ENCODE data around the gene HAUS1. TPM values are rescaled to one million over a fixed set of nuclear protein-coding genes. Genes with fewer than 3 reads are reported as not detected.
"Not testable (repeated sequence)": the region's sequence is repeated elsewhere in the genome, so short reads cannot be mapped to it uniquely, and the experiment has no call there.

The HAUS1 gene
- total RNA-seq, 2 donors from 2014 or later = 34.3 to 54.5 TPM

GRCh38 chr18:46158499-46158898 lies 54.3 kb downstream of the HAUS1 start:
- H3K36me3 Mint-ChIP-seq (ENCODE audit: low read depth) = no peaks in the 10 kb centered on the region
- H3K4me1 Mint-ChIP-seq = peaks cover 48% of the 10 kb centered on the region
- ATAC-seq (replicated peaks) = no peak
- H3K27ac Mint-ChIP-seq = peak overlapping the region; percentile 71
- H3K27me3 Mint-ChIP-seq = no peaks in the 10 kb centered on the region
- H3K9me3 Mint-ChIP-seq = no peaks in the 10 kb centered on the region
- no peak overlapping the region for H3K4me3 Mint-ChIP-seq

DNA sequence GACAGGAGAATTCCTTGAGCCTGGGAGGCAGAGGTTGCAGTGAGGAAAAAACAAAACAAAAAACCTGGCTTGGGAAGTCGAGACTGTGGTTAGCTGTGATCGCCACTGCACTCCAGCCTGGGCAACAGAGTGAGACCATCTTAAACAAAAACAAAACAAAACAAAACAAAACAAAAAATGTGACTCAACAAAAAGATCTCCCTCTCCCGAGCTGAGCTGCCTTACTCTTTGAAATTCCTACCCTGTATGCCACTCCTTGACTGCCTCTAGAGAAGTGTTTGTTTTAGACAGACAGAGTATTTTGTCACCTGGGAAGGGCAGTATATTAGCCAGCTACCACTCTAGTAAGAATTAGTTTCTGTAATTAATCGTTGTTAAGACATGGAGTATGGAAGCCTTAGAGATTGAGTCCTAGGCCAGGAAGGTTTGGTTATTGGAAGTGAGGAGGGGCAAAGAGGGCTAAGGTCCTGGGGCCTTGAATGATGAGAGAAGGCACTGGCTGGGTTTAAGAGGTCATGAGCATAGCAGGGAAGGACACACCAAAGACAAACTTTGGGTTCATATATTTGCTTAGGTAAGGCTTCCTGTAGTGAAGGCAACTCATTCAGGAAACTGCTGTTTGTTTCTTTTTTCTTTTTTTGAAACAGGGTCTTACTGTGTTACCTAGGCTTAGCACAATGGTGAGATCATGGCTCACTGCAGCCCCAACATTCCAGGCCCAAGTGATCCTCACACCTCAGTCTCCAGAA lies 56.0 kb downstream of the HAUS1 start:
- Mint-ChIP-seq H3K4me1 (peaks cover 40% of the 10 kb centered on the region), H3K36me3 (ENCODE audit: low read depth) (no peaks in the 10 kb centered on the region), H3K27me3 (no peaks in the 10 kb centered on the region), H3K9me3 (no peaks in the 10 kb centered on the region), H3K4me3 (no peak overlapping the region), H3K27ac (peak overlapping the region; percentile 68)
- ATAC-seq (replicated peaks) = no peak

DNA sequence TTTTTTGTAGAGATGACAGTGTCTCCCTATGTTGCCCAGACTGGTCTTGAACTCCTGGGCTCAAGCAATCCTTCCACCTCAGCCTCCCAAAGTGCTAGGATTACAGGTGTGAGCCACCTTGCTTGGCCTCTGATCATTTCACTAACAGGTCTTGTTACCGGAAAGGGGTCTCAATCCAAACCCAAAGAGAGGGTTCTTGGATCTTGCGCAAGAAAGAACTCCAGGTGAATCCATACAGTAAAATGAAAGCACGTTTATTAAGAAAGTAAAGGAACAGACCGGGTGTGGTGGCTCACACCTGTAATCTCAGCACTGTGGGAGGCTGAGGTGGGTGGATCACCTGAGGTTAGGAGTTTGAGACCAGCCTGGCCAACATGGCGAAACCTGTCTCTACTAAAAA lies 56.7 kb downstream of the HAUS1 start:
- H3K4me3 Mint-ChIP-seq; H3K9me3 Mint-ChIP-seq; ATAC-seq (replicated peaks); H3K27me3 Mint-ChIP-seq; H3K36me3 Mint-ChIP-seq (ENCODE audit: low read depth); H3K27ac Mint-ChIP-seq: not testable (repeated sequence)
- H3K4me1 Mint-ChIP-seq = peaks cover 34% of the 10 kb centered on the region

GRCh38 chr18:46161703-46162396 lies 57.7 kb downstream of the HAUS1 start:
- Mint-ChIP-seq H3K4me1 (peaks cover 24% of the 10 kb centered on the region), H3K27me3 (no peaks in the 10 kb centered on the region), H3K9me3 (no peaks in the 10 kb centered on the region), H3K27ac (no peak overlapping the region), H3K36me3 (ENCODE audit: low read depth) (no peaks in the 10 kb centered on the region), H3K4me3 (no peak overlapping the region)
- ATAC-seq (replicated peaks) = no peak

GRCh38 chr18:46163091-46163490 lies 58.9 kb downstream of the HAUS1 start:
- no peak overlapping the region for H3K4me3 Mint-ChIP-seq
- no peak overlapping the region for H3K27ac Mint-ChIP-seq
- H3K36me3 Mint-ChIP-seq (ENCODE audit: low read depth) = no peaks in the 10 kb centered on the region
- no peaks in the 10 kb centered on the region for H3K9me3 Mint-ChIP-seq
- peaks cover 20% of the 10 kb centered on the region for H3K4me1 Mint-ChIP-seq
- ATAC-seq (replicated peaks) = no peak
- H3K27me3 Mint-ChIP-seq = no peaks in the 10 kb centered on the region

- Mint-ChIP-seq H3K27ac (no peak overlapping the region), H3K4me1 (peaks cover 22% of the 10 kb centered on the region), H3K27me3 (no peaks in the 10 kb centered on the region), H3K9me3 (no peaks in the 10 kb centered on the region), H3K36me3 (ENCODE audit: low read depth) (no peaks in the 10 kb centered on the region), H3K4me3 (no peak overlapping the region)
- ATAC-seq (replicated peaks) = no peak
Observed at GRCh38 chr18:46163941-46164499, 59.8 kb downstream of the HAUS1 start.

- H3K27ac Mint-ChIP-seq; H3K36me3 Mint-ChIP-seq (ENCODE audit: low read depth); H3K9me3 Mint-ChIP-seq; H3K4me3 Mint-ChIP-seq; H3K27me3 Mint-ChIP-seq; ATAC-seq (replicated peaks): not testable (repeated sequence)
- peaks cover 26% of the 10 kb centered on the region for H3K4me1 Mint-ChIP-seq
Observed at GRCh38 chr18:46164502-46164901, 60.3 kb downstream of the HAUS1 start.

DNA sequence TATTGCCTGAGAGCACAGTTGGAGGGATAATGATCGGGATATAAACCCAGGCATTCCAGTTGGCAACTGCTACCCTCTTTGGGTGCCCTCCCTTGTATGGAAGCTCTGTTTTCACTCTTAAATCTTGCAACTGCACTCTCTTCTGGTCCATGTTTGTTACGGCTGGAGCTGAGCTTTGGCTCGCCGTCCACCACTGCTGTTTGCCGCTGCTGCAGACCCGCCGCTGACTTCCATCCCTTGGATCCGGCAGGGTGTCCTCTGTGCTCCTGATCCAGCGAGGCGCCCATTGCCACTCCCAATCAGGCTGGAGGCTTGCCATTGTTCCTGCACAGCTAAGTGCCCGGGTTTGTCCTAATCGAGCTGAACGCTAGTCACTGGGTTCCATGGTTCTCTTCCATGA lies 60.7 kb downstream of the HAUS1 start:
- no peak for ATAC-seq (replicated peaks)
- no peaks in the 10 kb centered on the region for H3K27me3 Mint-ChIP-seq
- H3K27ac Mint-ChIP-seq = no peak overlapping the region
- H3K4me3 Mint-ChIP-seq = no peak overlapping the region
- H3K4me1 Mint-ChIP-seq = peaks cover 27% of the 10 kb centered on the region
- no peaks in the 10 kb centered on the region for H3K9me3 Mint-ChIP-seq
- H3K36me3 Mint-ChIP-seq (ENCODE audit: low read depth) = no peaks in the 10 kb centered on the region

DNA sequence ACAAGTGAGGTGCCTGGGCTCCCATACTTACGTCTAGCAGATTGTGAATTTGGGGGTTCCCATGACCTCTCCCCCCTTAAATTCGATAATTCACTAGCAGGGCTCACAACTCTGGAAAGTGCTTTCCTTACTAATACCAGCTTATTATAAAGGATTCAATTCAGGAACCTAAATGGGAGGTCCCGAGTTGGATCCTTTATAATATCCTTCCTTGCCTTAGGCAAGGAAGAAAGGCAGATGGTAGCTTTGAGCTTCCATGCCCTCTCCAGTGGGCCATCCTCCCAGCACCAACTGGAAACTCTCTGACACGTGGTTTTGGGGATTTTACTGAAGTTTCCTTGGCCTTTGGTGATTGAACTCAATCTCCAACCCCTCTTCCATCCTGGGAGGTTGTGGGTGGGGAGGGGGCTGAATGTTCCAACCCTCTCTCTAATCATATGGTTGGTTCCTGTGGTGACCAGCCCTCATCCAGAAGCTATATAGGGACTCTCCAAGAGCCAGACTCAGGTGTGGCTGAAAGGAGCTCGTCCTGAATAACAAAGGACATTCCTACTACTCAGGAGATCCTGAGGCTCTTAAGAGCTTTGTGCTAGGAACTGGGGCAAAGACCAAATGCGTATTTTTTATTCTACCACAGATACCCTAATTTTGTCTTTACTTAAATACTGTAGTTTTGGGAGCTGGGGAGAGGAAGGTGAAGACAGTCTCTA lies 62.2 kb downstream of the HAUS1 start:
- Mint-ChIP-seq H3K4me1 (peaks cover 17% of the 10 kb centered on the region), H3K36me3 (ENCODE audit: low read depth) (no peaks in the 10 kb centered on the region), H3K4me3 (no peak overlapping the region), H3K27me3 (no peaks in the 10 kb centered on the region), H3K9me3 (no peaks in the 10 kb centered on the region), H3K27ac (no peak overlapping the region)
- no peak for ATAC-seq (replicated peaks)

GRCh38 chr18:46167971-46168370 lies 63.8 kb downstream of the HAUS1 start:
- Mint-ChIP-seq H3K36me3 (ENCODE audit: low read depth) (no peaks in the 10 kb centered on the region), H3K9me3 (no peaks in the 10 kb centered on the region), H3K27me3 (no peaks in the 10 kb centered on the region), H3K4me3 (peak overlapping the region; percentile 43), H3K27ac (peak overlapping the region; percentile 20), H3K4me1 (peaks cover 20% of the 10 kb centered on the region)
- ATAC-seq (replicated peaks) = no peak

GRCh38 chr18:46169464-46169941 lies 65.3 kb downstream of the HAUS1 start:
- peaks cover 9% of the 10 kb centered on the region for H3K36me3 Mint-ChIP-seq (ENCODE audit: low read depth)
- peaks cover 17% of the 10 kb centered on the region for H3K4me1 Mint-ChIP-seq
- H3K27ac Mint-ChIP-seq = no peak overlapping the region
- no peak for ATAC-seq (replicated peaks)
- no peaks in the 10 kb centered on the region for H3K27me3 Mint-ChIP-seq
- H3K4me3 Mint-ChIP-seq = no peak overlapping the region
- H3K9me3 Mint-ChIP-seq = no peaks in the 10 kb centered on the region

GRCh38 chr18:46171331-46171730 lies 67.1 kb downstream of the HAUS1 start:
- Mint-ChIP-seq H3K4me1 (peaks cover 25% of the 10 kb centered on the region), H3K27me3 (no peaks in the 10 kb centered on the region), H3K9me3 (no peaks in the 10 kb centered on the region), H3K36me3 (ENCODE audit: low read depth) (peaks cover 28% of the 10 kb centered on the region), H3K27ac (no peak overlapping the region), H3K4me3 (no peak overlapping the region)
- ATAC-seq (replicated peaks) = no peak

DNA sequence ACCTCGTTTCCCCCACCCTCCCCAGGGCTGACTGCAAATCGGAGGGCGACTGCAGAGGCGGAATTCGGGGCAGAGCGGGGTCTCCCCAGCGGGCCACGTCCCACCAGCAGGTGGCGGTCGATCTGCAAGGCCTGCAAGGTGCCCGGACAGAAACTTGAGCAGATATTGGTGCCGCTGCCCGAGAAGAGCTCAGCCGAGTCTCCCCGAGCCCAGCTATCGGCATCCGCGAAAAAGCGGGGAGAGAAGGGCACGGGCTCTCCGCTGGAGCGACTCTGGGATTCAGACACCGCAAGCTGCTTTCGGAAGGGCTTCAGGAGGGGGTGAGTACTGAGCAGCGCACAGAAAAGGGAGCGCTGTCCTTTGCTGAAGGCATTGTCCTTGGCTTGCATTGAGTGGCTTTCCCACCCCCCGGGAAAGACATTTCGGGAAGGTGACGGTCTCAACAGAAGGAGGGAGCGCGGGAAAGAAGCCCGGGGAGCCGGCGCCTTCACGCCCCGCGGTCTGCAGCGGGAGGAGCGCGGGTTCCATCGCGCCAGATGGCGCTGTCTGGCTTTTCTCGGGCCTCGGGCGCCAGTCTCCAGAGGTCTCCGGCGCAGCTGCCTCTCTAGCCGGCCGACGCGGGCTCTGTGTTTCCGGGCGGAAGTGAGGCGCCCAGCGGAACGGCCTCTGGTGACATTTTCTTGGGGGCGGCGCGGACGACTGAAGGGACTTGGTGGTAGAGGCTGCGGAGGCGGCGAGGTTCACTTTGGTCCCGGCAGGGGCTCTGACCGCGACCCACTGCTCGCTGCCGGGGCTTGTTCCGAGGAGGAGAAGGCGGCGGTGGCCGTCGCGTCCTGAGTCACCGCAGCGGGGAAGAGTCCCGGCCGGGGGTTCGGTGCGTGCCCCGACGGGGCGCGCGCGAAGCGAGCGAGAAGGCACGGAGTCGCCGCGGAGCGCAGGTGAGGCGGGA lies 69.5 kb downstream of the HAUS1 start:
- peaks cover 42% of the 10 kb centered on the region for H3K36me3 Mint-ChIP-seq (ENCODE audit: low read depth)
- H3K27ac Mint-ChIP-seq = peak overlapping the region; percentile 98
- no peaks in the 10 kb centered on the region for H3K9me3 Mint-ChIP-seq
- H3K27me3 Mint-ChIP-seq = no peaks in the 10 kb centered on the region
- peak overlapping the region; percentile 98 for H3K4me3 Mint-ChIP-seq
- peaks cover 28% of the 10 kb centered on the region for H3K4me1 Mint-ChIP-seq
- peak; percentile 90 for ATAC-seq (replicated peaks)
